Endothelial cell of umbilical vein (primary cell): ENCODE measurements around the gene GALNT2. TPM values are rescaled to one million over a fixed set of nuclear protein-coding genes. Genes with fewer than 3 reads are reported as not detected.

Experiments used
- BruUV-seq: library from RNA; stranded (reverse); fragments of 400-500 nt; replicated peaks from 2 replicates; lab custom pipeline; 2021; lab: Mats Ljungman, UMichigan
- CTCF ChIA-PET: fragments of 300-600, 350-600 bp; sonication (Branson Sonifier 250); formaldehyde crosslinking; loops from one replicate; lab custom pipeline; 2021; ENCODE audit warnings: antibody characterized with exemption, inconsistent platforms; lab: Charles Lee
- POLR2A ChIA-PET: fragments of 300-600, 350-600 bp; sonication (Branson Sonifier 250); formaldehyde crosslinking; loops from one replicate; lab custom pipeline; 2021; ENCODE audit warnings: antibody characterized with exemption, inconsistent platforms; lab: Charles Lee
- DNase-seq: peaks from one replicate; pipeline ENCODE4 v3.0.0-alpha.2; 2011; ENCODE audit warnings: low read depth, low spot score
- FAIRE-seq: peaks from 2 replicates; lab custom pipeline; 2011; peaks lifted over from hg19 to GRCh38; lab: Jason Lieb, UNC
- H2AFZ ChIP-seq: 2 replicates; pipeline ENCODE4 v1.6.0; 2012; ENCODE audit warnings: low read depth, low read length, control low read depth, inconsistent platforms
- H3K27ac ChIP-seq: 2 replicates; pipeline ENCODE4 v1.5.1; 2011; ENCODE audit warnings: low read depth, mild to moderate bottlenecking, control low read depth, low read length, moderate library complexity; ENCODE audit not compliant: insufficient read depth
- H3K27me3 ChIP-seq, 2 experiments: 2 replicates each; pipeline versions ENCODE4 v1.6.0 to v1.6.1; 2011; ENCODE audit warnings: low read length in 2 of 2, mixed read lengths in 1 of 2; ENCODE audit not compliant: control insufficient read depth in 2 of 2, insufficient read depth in 2 of 2
- H3K36me3 ChIP-seq, 2 experiments: 2 replicates in 1 of 2; 3 replicates in 1 of 2; pipeline ENCODE4 v1.5.1; 2011; ENCODE audit warnings: low read length in 2 of 2, mild to moderate bottlenecking in 1 of 2, moderate library complexity in 1 of 2; ENCODE audit not compliant: control insufficient read depth in 2 of 2, insufficient read depth in 2 of 2; ENCODE audit errors: extremely low read depth in 1 of 2
- H3K4me1 ChIP-seq: 3 replicates; pipeline ENCODE4 v1.5.1; 2011; ENCODE audit warnings: mild to moderate bottlenecking, low read length; ENCODE audit not compliant: control insufficient read depth, insufficient read depth; ENCODE audit errors: extremely low read depth
- H3K4me2 ChIP-seq: 2 replicates; pipeline ENCODE4 v1.6.1; 2011; ENCODE audit warnings: low read length, control low read depth, mixed read lengths; ENCODE audit not compliant: insufficient read depth
- H3K4me3 ChIP-seq, 3 experiments: fragments of 200-600 bp in 1 of 3; sonication (generic), shearing (Covaris generic) in 1 of 3; replicated peaks in 1 of 3; 2 replicates each; pipeline ENCODE4 v1.5.1; 2011 to 2016; ENCODE audit warnings: control low read depth in 3 of 3, low read length in 3 of 3, mild to moderate bottlenecking in 2 of 3, inconsistent platforms in 1 of 3, low read depth in 1 of 3, moderate library complexity in 1 of 3; ENCODE audit not compliant: insufficient read depth in 1 of 3
- H3K79me2 ChIP-seq: 2 replicates; pipeline ENCODE4 v1.6.0; 2012; ENCODE audit warnings: low read length, inconsistent platforms; ENCODE audit not compliant: control insufficient read depth, insufficient read depth
- H3K9ac ChIP-seq: replicated peaks from 2 replicates; pipeline ENCODE3; 2011; ENCODE audit warnings: low read length, control low read depth; ENCODE audit not compliant: insufficient read depth; ENCODE audit errors: extremely low read depth
- H3K9me1 ChIP-seq: replicated peaks from 3 replicates; pipeline ENCODE4 v1.6.0; 2011; ENCODE audit warnings: mild to moderate bottlenecking, low read length; ENCODE audit not compliant: control insufficient read depth, insufficient read depth; ENCODE audit errors: extremely low read depth
- H3K9me3 ChIP-seq: replicated peaks from 2 replicates; pipeline ENCODE4 v1.5.1; 2012; ENCODE audit warnings: low read length, inconsistent platforms; ENCODE audit not compliant: control insufficient read depth, insufficient read depth
- H4K20me1 ChIP-seq: replicated peaks from 2 replicates; pipeline ENCODE3; 2011; ENCODE audit warnings: mild to moderate bottlenecking, low read length; ENCODE audit not compliant: control insufficient read depth, insufficient read depth; ENCODE audit errors: extremely low read depth
- CTCF ChIP-seq, 2 donors: IDR thresholded peaks; 1 replicate in 1 of 2; 2 replicates in 1 of 2; pipeline ENCODE4 v1.5.1; 2011; ENCODE audit warnings: low read length in 2 of 2, mild to moderate bottlenecking in 2 of 2, moderate library complexity in 2 of 2, control low read depth in 1 of 2, inconsistent platforms in 1 of 2, low read depth in 1 of 2; ENCODE audit not compliant: insufficient read depth in 1 of 2; ENCODE audit errors: extremely low read depth in 1 of 2
- EZH2 ChIP-seq: IDR thresholded peaks from 2 replicates; pipeline ENCODE4 v1.6.1; 2012; ENCODE audit warnings: borderline replicate concordance, low read depth, mild to moderate bottlenecking, moderate library complexity, low read length, inconsistent platforms; ENCODE audit not compliant: severe bottlenecking
- FOS ChIP-seq: IDR thresholded peaks from 2 replicates; pipeline ENCODE4 v1.6.1; 2011; ENCODE audit warnings: mild to moderate bottlenecking, low read length, moderate library complexity, borderline replicate concordance; ENCODE audit not compliant: insufficient read depth
- GATA2 ChIP-seq: IDR thresholded peaks from 2 replicates; pipeline ENCODE4 v1.7.0; 2011; ENCODE audit warnings: low read depth, mild to moderate bottlenecking, moderate library complexity, mixed read lengths, low read length; ENCODE audit not compliant: insufficient read length, insufficient read depth
- JUN ChIP-seq: IDR thresholded peaks from 2 replicates; pipeline ENCODE4 v1.6.1; 2011; ENCODE audit warnings: borderline replicate concordance, low read depth; ENCODE audit not compliant: insufficient read length, insufficient read depth
- MAX ChIP-seq: IDR thresholded peaks from 2 replicates; pipeline ENCODE4 v1.6.1; 2011; ENCODE audit not compliant: insufficient read depth, insufficient read length
- MYC ChIP-seq: IDR thresholded peaks from one replicate; pipeline ENCODE4 v1.6.1; 2011; ENCODE audit warnings: mild to moderate bottlenecking, low read depth, low read length
- POLR2A ChIP-seq: IDR thresholded peaks from 2 replicates; pipeline ENCODE4 v1.6.1; 2012; ENCODE audit warnings: low read depth, mild to moderate bottlenecking, control low read depth, low read length
- POLR2AphosphoS5 ChIP-seq: IDR thresholded peaks from 2 replicates; pipeline ENCODE4 v1.6.1; 2012; ENCODE audit warnings: low read depth, mild to moderate bottlenecking, control low read depth, low read length, moderate library complexity; ENCODE audit not compliant: insufficient read depth
- dilution Hi-C: fragments of 300-500 bp; cut with MboI; formaldehyde crosslinking; loops from one replicate; pipeline ENCODE4 v1.15.0; 2019; ENCODE audit warnings: low sequenced_read_pairs; ENCODE audit not compliant: extremely low pct_ligation_motif_present
- intact Hi-C: fragments of 100-400 bp; cut with micrococcal nuclease; formaldehyde crosslinking; loops from one replicate; pipeline ENCODE4 v1.10.0; 2022
- polyA plus RNA-seq, 4 experiments: library from polyadenylated mRNA; depleted of rRNA in 3 of 4; stranded (reverse) in 3 of 4; unstranded in 1 of 4; fragments of >200 nt; gene quantifications; 2 replicates each; pipeline versions ENCODE4 v1.2.1 to v1.2.3, GENCODE V29; 2011 to 2012; ENCODE audit warnings: missing spikeins in 1 of 4
- total RNA-seq: library from RNA; stranded (reverse); gene quantifications from 2 replicates; pipeline ENCODE4 v1.2.3, GENCODE V29; 2021

The GALNT2 gene
- total and polyA plus RNA-seq, 2 donors (not counting 3 experiments of a cell fraction or from before 2014, with no cell fraction given) = 56.3 to 77.5 TPM

GRCh38 chr1:230056098-230056497 is 10.9 kb upstream of the GALNT2 start:
- no TSS peak for BruUV-seq
- no peaks in the 10 kb centered on the region for H3K9me1 ChIP-seq
- DNase-seq (no peak), FAIRE-seq (no peak)
- no peak overlapping the region for H3K4me2 ChIP-seq
- no peaks in the 10 kb centered on the region for H4K20me1 ChIP-seq
- no peaks in the 10 kb centered on the region for H3K4me1 ChIP-seq
- dilution Hi-C loops = no loop called here
- peaks cover 10 to 12% of the 10 kb centered on the region in 2 experiments for H3K27me3 ChIP-seq
- TF ChIP-seq MYC (no peak), GATA2 (no peak), EZH2 (no peak), CTCF (IDR thresholded peaks at IDR 0.05; ENCODE audit: extremely low read depth in 1 of 2, insufficient read depth in 1 of 2, low read depth in 1 of 2, low read length in 2 of 2) (no peak), MAX (no peak), POLR2AphosphoS5 (no peak), JUN (no peak), FOS (no peak), POLR2A (no peak)
- H3K4me3 ChIP-seq = no peak overlapping the region
- H3K79me2 ChIP-seq = no peaks in the 10 kb centered on the region
- intact Hi-C loops = no loop called here
- ChIA-PET CTCF (interaction anchor here (1.0 to 1.3 kb wide), 2 partner anchors 13 to 159 kb away, joined by 3 read pairs; no protein-coding TSS in a partner anchor), POLR2A (no interaction called here)
- H3K27ac ChIP-seq = no peak overlapping the region
- no peaks in the 10 kb centered on the region for H3K36me3 ChIP-seq
- no peak overlapping the region for H2AFZ ChIP-seq
- no peaks in the 10 kb centered on the region for H3K9me3 ChIP-seq
- H3K9ac ChIP-seq = no peak overlapping the region
